H1 (cell line): ENCODE results near the gene CDH2. TPM values are rescaled to one million over a fixed set of nuclear protein-coding genes. Genes with fewer than 3 reads are reported as not detected.

Source experiments
- CTCF ChIA-PET: fragments of 300-600 bp; sonication (Branson Sonifier 250); formaldehyde crosslinking; loops from one replicate; lab custom pipeline; 2021; ENCODE audit not compliant: partially characterized antibody; lab: Charles Lee
- POLR2A ChIA-PET: fragments of 300-600 bp; sonication (Branson Sonifier 250); formaldehyde crosslinking; loops from one replicate; lab custom pipeline; 2021; ENCODE audit warnings: inconsistent platforms; ENCODE audit not compliant: partially characterized antibody; lab: Charles Lee
- DNase-seq, 2 experiments: peaks; one replicate each; pipeline versions ENCODE4 v3.0.0 to v3.0.0-alpha.2; 2010 to 2022; ENCODE audit warnings: low spot score in 2 of 2, low read depth in 1 of 2, mixed read lengths in 1 of 2
- FAIRE-seq: peaks from 2 replicates; lab custom pipeline; 2011; peaks lifted over from hg19 to GRCh38; lab: Jason Lieb, UNC
- H2AFZ ChIP-seq: 2 replicates; pipeline ENCODE4 v1.8.1; 2012; ENCODE audit warnings: low read length, inconsistent platforms
- H2AK5ac ChIP-seq: 2 replicates; pipeline ENCODE4 v1.6.1; 2013; ENCODE audit warnings: low read depth, low read length
- H2BK120ac ChIP-seq: replicated peaks from 2 replicates; pipeline ENCODE3; 2013; ENCODE audit warnings: low read depth, low read length, inconsistent platforms
- H2BK12ac ChIP-seq: 2 replicates; pipeline ENCODE4 v1.6.1; 2013; ENCODE audit warnings: low read depth, low read length
- H2BK15ac ChIP-seq: 2 replicates; pipeline ENCODE4 v1.6.1; 2013; ENCODE audit warnings: low read length
- H2BK20ac ChIP-seq: 2 replicates; pipeline ENCODE4 v1.6.1; 2013; ENCODE audit warnings: low read length
- H2BK5ac ChIP-seq: 2 replicates; pipeline ENCODE4 v1.6.1; 2013; ENCODE audit warnings: low read depth, low read length
- H3K14ac ChIP-seq: 2 replicates; pipeline ENCODE4 v1.6.1; 2013; ENCODE audit warnings: inconsistent platforms; ENCODE audit not compliant: insufficient read length
- H3K18ac ChIP-seq: 2 replicates; pipeline ENCODE4 v1.6.1; 2013; ENCODE audit warnings: low read length; ENCODE audit errors: extremely low read depth
- H3K23ac ChIP-seq: 2 replicates; pipeline ENCODE4 v1.6.1; 2013; ENCODE audit warnings: inconsistent platforms; ENCODE audit not compliant: insufficient read length
- H3K23me2 ChIP-seq: 2 replicates; pipeline ENCODE4 v1.6.1; 2013; ENCODE audit warnings: low read depth, low read length
- H3K27ac ChIP-seq: 2 replicates; pipeline ENCODE4 v1.6.1; 2011; ENCODE audit warnings: low read depth, low read length, inconsistent platforms
- H3K27me3 ChIP-seq, 4 experiments: replicated peaks in 1 of 4; 1 replicate in 1 of 4; 2 replicates in 3 of 4; pipeline versions ENCODE4 v1.6.1 to v1.8.1; 2011 to 2013; ENCODE audit warnings: low read length in 3 of 4, mild to moderate bottlenecking in 3 of 4, inconsistent platforms in 2 of 4, mixed read lengths in 2 of 4, moderate library complexity in 1 of 4; ENCODE audit not compliant: control insufficient read depth in 3 of 4, insufficient read depth in 3 of 4; ENCODE audit errors: extremely low read depth in 1 of 4
- H3K36me3 ChIP-seq, 4 experiments: 2 replicates each; pipeline versions ENCODE4 v1.6.1 to v1.8.1; 2011 to 2013; ENCODE audit warnings: mild to moderate bottlenecking in 4 of 4, low read length in 3 of 4, moderate library complexity in 2 of 4, control low read depth in 1 of 4, inconsistent platforms in 1 of 4; ENCODE audit not compliant: insufficient read depth in 4 of 4, control insufficient read depth in 2 of 4
- H3K4ac ChIP-seq: replicated peaks from 2 replicates; pipeline ENCODE3; 2013; ENCODE audit warnings: low read length, low read depth, mixed read lengths, inconsistent platforms; ENCODE audit not compliant: insufficient read length
- H3K4me1 ChIP-seq, 4 experiments: replicated peaks in 1 of 4; 1 replicate in 1 of 4; 2 replicates in 3 of 4; pipeline versions ENCODE4 v1.6.1 to v1.8.1; 2011 to 2013; ENCODE audit warnings: low read length in 3 of 4, inconsistent platforms in 2 of 4, mixed read lengths in 1 of 4; ENCODE audit not compliant: insufficient read depth in 4 of 4, control insufficient read depth in 3 of 4
- H3K4me2 ChIP-seq, 2 experiments: 2 replicates each; pipeline versions ENCODE4 v1.6.1 to v1.8.1; 2011 to 2013; ENCODE audit warnings: low read depth in 2 of 2, low read length in 2 of 2, control low read depth in 1 of 2, inconsistent platforms in 1 of 2, mild to moderate bottlenecking in 1 of 2; ENCODE audit not compliant: insufficient read depth in 1 of 2
- H3K4me3 ChIP-seq, 4 experiments: fragments of 200-600, 300-600 bp in 1 of 4; sonication (generic), shearing (Covaris generic), sonication (Bioruptor Twin) in 1 of 4; 2 replicates each; pipeline versions ENCODE4 v1.5.1 to v1.8.1; 2011 to 2016; ENCODE audit warnings: low read length in 4 of 4, low read depth in 3 of 4, control low read depth in 2 of 4, inconsistent platforms in 2 of 4, mild to moderate bottlenecking in 2 of 4, mixed read lengths in 1 of 4, moderate library complexity in 1 of 4; ENCODE audit not compliant: insufficient read depth in 2 of 4; ENCODE audit errors: extremely low read depth in 1 of 4
- H3K56ac ChIP-seq: replicated peaks from 2 replicates; pipeline ENCODE3; 2013; ENCODE audit warnings: low read depth, mild to moderate bottlenecking, mixed read lengths, low read length, inconsistent platforms; ENCODE audit not compliant: insufficient read length
- H3K79me1 ChIP-seq: 2 replicates; pipeline ENCODE4 v1.6.1; 2013; ENCODE audit warnings: low read depth, low read length, control low read depth
- H3K79me2 ChIP-seq, 2 experiments: 2 replicates each; pipeline versions ENCODE4 v1.6.1 to v1.8.1; 2012 to 2013; ENCODE audit warnings: low read length in 2 of 2, mild to moderate bottlenecking in 2 of 2, inconsistent platforms in 1 of 2; ENCODE audit not compliant: insufficient read depth in 2 of 2, control insufficient read depth in 1 of 2
- H3K9ac ChIP-seq, 4 experiments: replicated peaks in 1 of 4; 1 replicate in 1 of 4; 2 replicates in 3 of 4; pipeline versions ENCODE4 v1.6.1 to v1.8.1; 2011 to 2013; ENCODE audit warnings: low read depth in 3 of 4, low read length in 3 of 4, control low read depth in 2 of 4, mild to moderate bottlenecking in 2 of 4, moderate library complexity in 2 of 4, inconsistent platforms in 1 of 4; ENCODE audit errors: extremely low read depth in 1 of 4
- H3K9me3 ChIP-seq, 2 experiments: 2 replicates each; pipeline versions ENCODE4 v1.6.1 to v1.8.1; 2012 to 2013; ENCODE audit warnings: mild to moderate bottlenecking in 2 of 2, moderate library complexity in 2 of 2, control low read depth in 1 of 2, inconsistent platforms in 1 of 2, low read depth in 1 of 2, low read length in 1 of 2, mixed read lengths in 1 of 2; ENCODE audit not compliant: insufficient read depth in 2 of 2
- H4K20me1 ChIP-seq, 2 experiments: replicated peaks in 1 of 2; 2 replicates each; pipeline versions ENCODE3 to v1.8.1; 2011 to 2013; ENCODE audit warnings: inconsistent platforms in 2 of 2, low read length in 2 of 2, mild to moderate bottlenecking in 1 of 2; ENCODE audit not compliant: insufficient read depth in 2 of 2, control insufficient read depth in 1 of 2
- H4K5ac ChIP-seq: 2 replicates; pipeline ENCODE4 v1.6.1; 2013; ENCODE audit warnings: low read length, low read depth, mixed read lengths, inconsistent platforms; ENCODE audit not compliant: insufficient read length
- H4K8ac ChIP-seq: 2 replicates; pipeline ENCODE4 v1.8.0; 2013; ENCODE audit warnings: mild to moderate bottlenecking, moderate library complexity, low read length, inconsistent platforms; ENCODE audit not compliant: insufficient read depth; ENCODE audit errors: extremely low read depth
- H4K91ac ChIP-seq: replicated peaks from 2 replicates; pipeline ENCODE3; 2013; ENCODE audit warnings: low read length, mixed read lengths, inconsistent platforms; ENCODE audit not compliant: insufficient read length
- CBX8 ChIP-seq: fragments of 300-800, 300-1000 bp; sonication (generic); IDR thresholded peaks from 2 replicates; pipeline ENCODE4 v1.7.1; 2016; ENCODE audit warnings: low read depth, low read length, borderline replicate concordance
- SIX5 ChIP-seq: IDR thresholded peaks from 2 replicates; pipeline ENCODE4 v1.6.1; 2011; ENCODE audit warnings: mild to moderate bottlenecking, low read depth, low read length
- WGBS, 2 experiments: shearing (Covaris generic) in 1 of 2; methylation state at CpG; one replicate each; pipeline versions ENCODE4 v1.1.6 to v1.1.7; 2013 to 2015; ENCODE audit warnings: low lambda C conversion rate in 2 of 2, mixed read lengths in 2 of 2, inconsistent platforms in 1 of 2, low coverage in 1 of 2, missing lambda C conversion rate in 1 of 2; ENCODE audit not compliant: insufficient replicate concordance in 2 of 2, insufficient coverage in 1 of 2, insufficient read length in 1 of 2; ENCODE audit errors: extremely low coverage in 1 of 2, missing lambda C conversion rate in 1 of 2; 5-methylcytosine and 5-hydroxymethylcytosine counted together
- polyA plus RNA-seq, 7 experiments: library from polyadenylated mRNA; depleted of rRNA in 3 of 7; stranded (reverse) in 5 of 7; unstranded in 2 of 7; fragments of >200 nt in 5 of 7; fragments of 200-250 nt in 2 of 7; gene quantifications; 1 replicate in 5 of 7; 2 replicates in 1 of 7; 4 replicates in 1 of 7; pipeline versions ENCODE4 v1.2.1 to v1.2.3, GENCODE V29; 2011 to 2013; ENCODE audit warnings: missing spikeins in 2 of 7, mixed read lengths in 2 of 7
- total RNA-seq: library from RNA; stranded (reverse); fragmentation: NEBNext Ultra II Directional; extraction: Animal tissue kit (Norgen Biotek cat#: 25700); gene quantifications from 2 replicates; pipeline ENCODE4 v1.2.1, GENCODE V29; 2021

Gene CDH2
- total and polyA plus RNA-seq, 2 of the 8 experiments (the other 6 are each of a cell fraction or from before 2014, with no cell fraction given), result 15.0 to 56.5 TPM

- Histone ChIP-seq H2AFZ (no peak overlapping the region), H3K14ac (no peak overlapping the region), H3K36me3 (no peaks in the 10 kb centered on the region), H2BK15ac (no peak overlapping the region), H3K18ac (no peak overlapping the region), H3K9ac (no peak overlapping the region), H3K79me2 (no peaks in the 10 kb centered on the region), H3K79me1 (no peaks in the 10 kb centered on the region), H3K4me1 (no peaks in the 10 kb centered on the region), H4K20me1 (no peaks in the 10 kb centered on the region), H3K9me3 (no peaks in the 10 kb centered on the region), H3K4ac (no peak overlapping the region), H4K5ac (no peak overlapping the region), H3K4me3 (no peak overlapping the region), H2AK5ac (no peak overlapping the region), H4K8ac (no peak overlapping the region), H2BK20ac (no peak overlapping the region), H4K91ac (no peak overlapping the region), H3K56ac (no peak overlapping the region), H2BK12ac (no peak overlapping the region), H3K23me2 (no peaks in the 10 kb centered on the region), H3K27ac (no peak overlapping the region), H3K4me2 (no peak overlapping the region), H2BK120ac (no peak overlapping the region), H3K27me3 (no peaks in the 10 kb centered on the region), H3K23ac (no peak overlapping the region), H2BK5ac (no peak overlapping the region)
- ChIA-PET POLR2A (no interaction called here), CTCF (no interaction called here)
- TF ChIP-seq CBX8 (no peak), SIX5 (no peak)
- no peak for DNase-seq
- FAIRE-seq, result no peak
- 94% methylated on average over 1 of the region's 1 CpG; no CpG with 5 or more reads in 1 of the 2 experiments for WGBS, 2 experiments
Measured at GRCh38 chr18:28204154-28204553, 27.2 kb upstream of the CDH2 start.
